Activated naive CD4-positive, alpha-beta T cell treated with anti-CD3 and anti-CD28 coated beads, Interleukin-2, amount 50 U/mL, for 16 hours (primary cell): ENCODE data around the gene CCL7.

Source experiments
- DNase-seq: peaks from one replicate; pipeline ENCODE4 v3.0.0-alpha.2; 2020

CCL7 gene

DNA sequence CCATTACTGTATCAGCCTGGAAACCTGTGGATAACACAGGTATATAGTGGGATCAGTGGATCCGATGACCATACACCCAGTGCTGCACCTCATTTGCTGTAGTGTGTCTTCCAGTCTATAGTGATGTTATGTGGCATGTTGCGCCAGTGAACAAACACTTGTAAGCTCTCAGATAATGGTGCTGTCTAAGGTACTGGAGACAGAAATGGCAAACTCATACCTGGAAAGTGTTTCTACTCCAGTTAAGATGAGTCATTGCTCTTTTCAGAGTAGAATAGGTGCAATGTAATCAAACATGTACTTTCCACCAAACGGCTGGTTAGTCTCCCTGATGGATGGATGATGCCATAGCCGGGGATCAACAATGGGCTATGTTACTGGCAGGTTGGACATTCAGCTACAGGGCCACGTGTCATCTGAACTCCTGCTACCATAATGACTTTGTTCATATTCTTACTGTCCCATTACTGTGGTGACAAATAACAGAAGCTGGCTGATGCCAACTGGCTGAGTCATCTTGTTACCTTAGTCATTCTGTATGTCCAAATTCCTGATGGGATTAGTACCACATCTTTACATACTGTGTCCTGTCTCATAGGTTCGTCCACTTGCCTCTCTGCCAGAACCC lies 21.8 kb downstream of the CCL7 start:
- DNase-seq: no peak

GRCh38 chr17:34299027-34299426 lies 29.0 kb downstream of the CCL7 start:
- no peak for DNase-seq

- DNase-seq: no peak
Observed at GRCh38 chr17:34299956-34300577, 30.0 kb downstream of the CCL7 start.

- DNase-seq: no peak
Observed at GRCh38 chr17:34300652-34301370, 30.8 kb downstream of the CCL7 start.

- no peak for DNase-seq
Observed at GRCh38 chr17:34301986-34302385, 32.0 kb downstream of the CCL7 start.

GRCh38 chr17:34302636-34303035 lies 32.6 kb downstream of the CCL7 start:
- DNase-seq: no peak

DNA sequence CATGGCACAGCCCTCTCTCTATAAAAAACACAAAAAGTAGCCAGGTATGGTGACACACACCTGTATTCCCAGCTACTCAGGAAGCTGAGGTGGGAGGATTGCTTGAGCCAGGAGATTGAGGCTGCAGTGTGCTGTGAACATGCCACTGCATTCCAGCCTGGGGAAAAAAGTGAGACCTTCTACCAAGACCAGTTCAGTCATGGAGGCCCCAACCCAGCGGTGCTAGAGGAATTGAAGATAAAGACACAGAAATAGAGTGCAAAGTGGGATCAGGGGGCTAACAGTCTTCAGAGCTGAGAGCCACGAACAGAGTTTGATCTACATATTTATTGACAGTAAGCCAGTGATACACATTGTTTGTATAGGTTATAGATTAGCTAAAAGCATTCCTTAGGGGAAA lies 33.6 kb downstream of the CCL7 start:
- DNase-seq: no peak

DNA sequence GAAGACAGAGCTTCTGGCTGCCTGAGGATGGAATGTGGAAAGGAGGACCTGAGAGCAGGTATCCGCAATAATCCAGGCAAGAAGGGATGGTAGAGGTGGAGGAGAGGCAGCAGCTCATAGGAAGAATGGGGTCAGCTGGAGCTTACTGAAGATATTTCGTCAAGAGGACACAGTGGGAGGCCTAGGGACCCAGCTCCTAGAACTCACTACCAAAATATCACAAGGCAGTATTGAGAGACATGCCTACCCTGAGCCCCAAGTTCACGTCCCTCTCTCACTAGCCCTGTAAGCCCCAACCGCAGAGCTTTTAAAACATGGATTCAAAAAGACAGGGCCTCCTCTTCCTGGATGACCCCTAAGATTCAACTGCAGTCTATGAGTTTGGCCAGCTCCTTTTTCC lies 35.0 kb downstream of the CCL7 start:
- DNase-seq: no peak

DNA sequence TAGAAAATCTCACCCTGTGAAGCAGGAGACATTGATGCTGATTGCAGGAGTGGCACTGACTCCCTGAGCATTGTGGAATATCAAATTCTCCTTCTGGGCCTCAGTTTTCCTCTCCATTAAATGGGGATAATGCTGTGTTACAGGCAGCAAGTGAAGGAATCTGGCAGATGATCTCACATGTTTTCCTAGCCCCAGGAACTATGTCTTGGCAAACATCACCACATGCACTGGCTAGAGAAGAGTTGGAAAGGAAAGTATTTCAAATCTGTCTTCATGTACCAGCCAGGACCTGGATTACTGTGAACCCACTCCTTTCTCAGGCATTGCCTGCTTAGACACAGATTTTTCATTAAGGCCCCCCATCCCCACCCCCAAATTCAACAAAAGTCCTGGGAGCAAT lies 35.6 kb downstream of the CCL7 start:
- no peak for DNase-seq

DNA sequence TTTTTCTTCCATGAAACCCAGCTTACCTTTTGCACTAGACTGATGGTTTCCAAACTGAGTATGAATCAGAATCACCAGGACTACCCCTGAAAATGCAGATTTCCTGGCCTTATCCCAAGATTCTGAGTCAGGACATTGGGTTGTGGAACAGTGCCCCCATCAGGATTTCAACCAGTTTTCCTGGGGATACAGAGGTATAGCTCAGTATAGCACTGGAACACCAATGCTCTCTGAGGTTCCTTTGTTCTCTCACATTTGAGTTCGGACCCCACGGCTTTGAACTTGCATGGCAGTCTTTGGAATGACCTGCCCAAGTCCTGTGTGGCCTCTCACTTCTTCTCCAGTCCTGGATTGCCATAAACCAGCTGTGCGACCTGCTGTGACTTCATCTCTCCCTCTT lies 36.4 kb downstream of the CCL7 start:
- no peak for DNase-seq

GRCh38 chr17:34307110-34307509 lies 37.1 kb downstream of the CCL7 start:
- DNase-seq: no peak

DNA sequence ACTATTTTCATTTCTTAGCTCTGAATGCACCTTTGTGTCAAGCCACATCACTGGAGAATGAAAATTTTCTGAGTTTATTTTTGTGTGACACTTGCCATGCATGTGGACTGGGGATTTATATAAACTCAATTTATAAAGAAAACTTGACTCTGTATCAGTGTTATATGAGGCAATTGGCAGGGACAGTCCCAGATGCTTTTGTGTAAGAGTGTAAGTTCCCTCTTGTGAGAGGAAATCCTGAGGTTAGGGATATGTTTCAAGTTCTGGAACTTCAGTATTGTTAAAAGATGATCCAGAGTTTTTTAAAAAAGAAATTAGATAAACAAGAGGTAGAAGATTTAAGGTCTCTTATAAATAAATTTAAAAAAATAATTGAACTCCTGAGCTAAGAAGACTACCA lies 38.4 kb downstream of the CCL7 start:
- DNase-seq: no peak

- no peak for DNase-seq
Observed at GRCh38 chr17:34311291-34311690, 41.3 kb downstream of the CCL7 start.

DNA sequence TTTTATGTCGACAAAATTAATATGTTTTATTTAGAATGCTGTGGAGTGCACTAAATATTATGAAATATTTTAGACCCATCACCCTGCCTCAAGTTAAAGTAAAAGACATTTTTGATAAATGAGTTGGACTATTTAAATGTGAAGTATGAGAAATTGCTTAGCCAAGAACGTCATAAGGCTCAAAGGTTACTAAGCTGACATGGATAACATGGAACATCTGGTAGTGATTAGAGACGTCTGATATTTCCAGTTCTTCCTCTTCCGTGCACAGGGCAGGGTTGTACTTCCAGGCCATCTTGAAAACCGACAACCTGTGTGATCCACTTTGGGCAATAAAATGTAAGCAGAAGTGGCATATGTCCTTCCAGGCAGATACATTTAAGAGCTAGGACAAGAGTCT lies 42.1 kb downstream of the CCL7 start:
- no peak for DNase-seq

GRCh38 chr17:34313164-34313563 lies 43.1 kb downstream of the CCL7 start:
- no peak for DNase-seq

- DNase-seq: no peak
Observed at GRCh38 chr17:34314279-34314678, 44.3 kb downstream of the CCL7 start.

DNA sequence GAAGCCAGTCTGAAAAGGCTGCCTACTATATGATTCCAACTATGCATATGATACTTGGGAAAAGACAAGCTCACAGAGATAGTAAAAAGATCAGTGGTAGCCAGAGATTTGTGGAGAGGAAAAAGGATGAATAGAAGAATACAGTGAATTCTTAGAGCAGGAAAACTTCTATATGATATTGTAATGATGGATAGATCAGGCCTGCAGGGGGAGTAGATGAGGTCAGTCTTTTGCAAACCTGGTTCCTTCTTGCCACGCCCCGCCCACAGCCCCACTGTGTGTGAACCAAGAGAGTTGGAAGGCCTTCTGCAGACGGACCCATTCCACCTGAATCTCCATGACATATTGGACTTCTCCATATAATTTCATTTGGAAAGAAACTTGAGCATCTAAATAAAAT lies 48.5 kb downstream of the CCL7 start:
- DNase-seq: no peak

DNA sequence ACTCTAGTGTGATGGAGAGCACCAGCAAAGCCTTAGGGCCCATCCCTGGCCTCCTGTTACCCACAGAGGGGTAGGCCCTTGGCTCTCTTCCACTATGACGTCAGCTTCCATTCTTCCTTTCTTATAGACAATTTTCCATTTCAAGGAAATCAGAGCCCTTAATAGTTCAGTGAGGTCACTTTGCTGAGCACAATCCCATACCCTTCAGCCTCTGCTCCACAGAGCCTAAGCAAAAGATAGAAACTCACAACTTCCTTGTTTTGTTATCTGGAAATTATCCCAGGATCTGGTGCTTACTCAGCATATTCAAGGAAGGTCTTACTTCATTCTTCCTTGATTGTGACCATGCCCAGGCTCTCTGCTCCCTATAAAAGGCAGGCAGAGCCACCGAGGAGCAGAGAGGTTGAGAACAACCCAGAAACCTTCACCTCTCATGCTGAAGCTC lies 49.0 kb downstream of the CCL7 start, which contains the start of gene CCL8:
Gene CCL8, plus strand, starts transcription at position 397 of the 445 bp plus-strand sequence. CDS start 67 bp downstream, outside the sequence.
- no peak for DNase-seq
